WTC11 (cell line): ENCODE results near the gene C1S. TPM values are rescaled to one million over a fixed set of nuclear protein-coding genes. Genes with fewer than 3 reads are reported as not detected.

ENCODE experiments used
- ATAC-seq: fragments of 200-7000 bp; cut with Tn5 transposase; 2 replicates; pipeline ENCODE4 v1.10.0; 2021; ENCODE audit warnings: mild to moderate bottlenecking, moderate library complexity
- CTCF ChIA-PET: fragments of 300-600 bp; sonication (Branson Sonifier 250); formaldehyde crosslinking; loops from one replicate; lab custom pipeline; 2021; ENCODE audit warnings: antibody characterized with exemption; lab: Charles Lee
- POLR2A ChIA-PET: fragments of 350-600 bp; sonication (Branson Sonifier 250); formaldehyde crosslinking; loops from one replicate; lab custom pipeline; 2021; ENCODE audit warnings: antibody characterized with exemption; lab: Charles Lee
- DNase-seq: peaks from one replicate; pipeline ENCODE4 v3.0.0; 2021; ENCODE audit warnings: low spot score
- H3K27ac Mint-ChIP-seq: 2 replicates; pipeline ENCODE4 v1.8.0; 2021; ENCODE audit warnings: mixed read lengths
- H3K27me3 Mint-ChIP-seq: 2 replicates; pipeline ENCODE4 v1.8.0; 2021; ENCODE audit warnings: low read depth, mild to moderate bottlenecking, moderate library complexity, mixed read lengths
- H3K36me3 Mint-ChIP-seq: 2 replicates; pipeline ENCODE4 v1.8.0; 2021; ENCODE audit warnings: mixed read lengths
- H3K4me1 Mint-ChIP-seq: 2 replicates; pipeline ENCODE4 v1.8.0; 2022; ENCODE audit warnings: mixed read lengths
- H3K4me3 Mint-ChIP-seq: 2 replicates; pipeline ENCODE4 v1.8.0; 2021; ENCODE audit warnings: mild to moderate bottlenecking, moderate library complexity, mixed read lengths
- H3K9me3 Mint-ChIP-seq: 2 replicates; pipeline ENCODE4 v1.8.0; 2021; ENCODE audit warnings: mixed read lengths
- AFF4 ChIP-seq: sonication (generic); formaldehyde crosslinking; IDR thresholded peaks from 2 replicates; pipeline ENCODE4 v1.8.1; 2023; ENCODE audit warnings: mild to moderate bottlenecking, missing genetic modification reagents, borderline replicate concordance
- ATF2 ChIP-seq: sonication (generic); formaldehyde crosslinking; IDR thresholded peaks from 2 replicates; pipeline ENCODE4 v1.8.1; 2022; ENCODE audit warnings: low read depth, missing genetic modification reagents, borderline replicate concordance
- CBFB ChIP-seq: sonication (generic); formaldehyde crosslinking; IDR thresholded peaks from 2 replicates; pipeline ENCODE4 v1.8.1; 2022; ENCODE audit warnings: mild to moderate bottlenecking, low read depth, missing genetic modification reagents
- ELF4 ChIP-seq: sonication (generic); formaldehyde crosslinking; IDR thresholded peaks from 2 replicates; pipeline ENCODE4 v1.8.1; 2022; ENCODE audit warnings: low read depth, mild to moderate bottlenecking, moderate library complexity, missing genetic modification reagents
- ERG ChIP-seq: fragments of 250-450 bp; sonication (Bioruptor Pico); IDR thresholded peaks from 2 replicates; pipeline ENCODE4 v1.8.0; 2021; ENCODE audit warnings: mild to moderate bottlenecking
- GABPB1 ChIP-seq: sonication (generic); formaldehyde crosslinking; IDR thresholded peaks from 2 replicates; pipeline ENCODE4 v1.8.1; 2023; ENCODE audit warnings: mild to moderate bottlenecking, missing genetic modification reagents
- GRHL2 ChIP-seq: fragments of 250-450 bp; sonication (Bioruptor Pico); IDR thresholded peaks from 2 replicates; pipeline ENCODE4 v1.8.0; 2022; ENCODE audit warnings: mild to moderate bottlenecking, moderate library complexity; ENCODE audit not compliant: insufficient replicate concordance, severe bottlenecking
- HMGA2 ChIP-seq: fragments of 250-450 bp; sonication (Bioruptor Pico); IDR thresholded peaks from 2 replicates; pipeline ENCODE4 v1.4.0; 2021; ENCODE audit warnings: mild to moderate bottlenecking, moderate library complexity
- KAT7 ChIP-seq: sonication (generic); formaldehyde crosslinking; IDR thresholded peaks from 2 replicates; pipeline ENCODE4 v1.8.1; 2023; ENCODE audit warnings: missing genetic modification reagents, mild to moderate bottlenecking, borderline replicate concordance
- MYBL2 ChIP-seq: sonication (generic); formaldehyde crosslinking; IDR thresholded peaks from 2 replicates; pipeline ENCODE4 v1.8.1; 2023; ENCODE audit warnings: mild to moderate bottlenecking, moderate library complexity, missing genetic modification reagents
- NFATC4 ChIP-seq: fragments of 250-450 bp; sonication (Bioruptor Pico); IDR thresholded peaks from 2 replicates; pipeline ENCODE4 v1.9.0; 2021; ENCODE audit warnings: mild to moderate bottlenecking
- NR2C2 ChIP-seq: sonication (generic); formaldehyde crosslinking; IDR thresholded peaks from 2 replicates; pipeline ENCODE4 v1.8.0; 2022; ENCODE audit warnings: mild to moderate bottlenecking, missing genetic modification reagents
- OVOL2 ChIP-seq: fragments of 250-450 bp; sonication (Bioruptor Pico); IDR thresholded peaks from 2 replicates; pipeline ENCODE4 v1.9.0; 2021; ENCODE audit warnings: mild to moderate bottlenecking, borderline replicate concordance
- USF2 ChIP-seq: sonication (generic); formaldehyde crosslinking; IDR thresholded peaks from 2 replicates; pipeline ENCODE4 v1.8.1; 2023; ENCODE audit warnings: mild to moderate bottlenecking, missing genetic modification reagents, moderate library complexity
- ZNF232 ChIP-seq: sonication (generic); formaldehyde crosslinking; IDR thresholded peaks from 2 replicates; pipeline ENCODE4 v1.8.0; 2022; ENCODE audit warnings: mild to moderate bottlenecking, missing genetic modification reagents
- ZNF671 ChIP-seq: fragments of 250-450 bp; sonication (Bioruptor Pico); IDR thresholded peaks from 2 replicates; pipeline ENCODE4 v1.8.0; 2021; ENCODE audit warnings: mild to moderate bottlenecking
- total RNA-seq: library from RNA; stranded (reverse); gene quantifications from 3 replicates; pipeline ENCODE4 v1.2.3, GENCODE V29; 2021
- TF ChIP-seq, protein P1 (sequence below): sonication (generic); formaldehyde crosslinking; IDR thresholded peaks from 2 replicates; pipeline ENCODE4 v1.8.0; 2023; ENCODE audit warnings: missing genetic modification reagents, mild to moderate bottlenecking, borderline replicate concordance
- TF ChIP-seq, protein P2 (sequence below): sonication (generic); formaldehyde crosslinking; IDR thresholded peaks from 2 replicates; pipeline ENCODE4 v1.8.0; 2022; ENCODE audit warnings: mild to moderate bottlenecking, missing genetic modification reagents

Gene C1S
- total RNA-seq, 1 experiment from 2014 or later: 7.6 TPM

DNA sequence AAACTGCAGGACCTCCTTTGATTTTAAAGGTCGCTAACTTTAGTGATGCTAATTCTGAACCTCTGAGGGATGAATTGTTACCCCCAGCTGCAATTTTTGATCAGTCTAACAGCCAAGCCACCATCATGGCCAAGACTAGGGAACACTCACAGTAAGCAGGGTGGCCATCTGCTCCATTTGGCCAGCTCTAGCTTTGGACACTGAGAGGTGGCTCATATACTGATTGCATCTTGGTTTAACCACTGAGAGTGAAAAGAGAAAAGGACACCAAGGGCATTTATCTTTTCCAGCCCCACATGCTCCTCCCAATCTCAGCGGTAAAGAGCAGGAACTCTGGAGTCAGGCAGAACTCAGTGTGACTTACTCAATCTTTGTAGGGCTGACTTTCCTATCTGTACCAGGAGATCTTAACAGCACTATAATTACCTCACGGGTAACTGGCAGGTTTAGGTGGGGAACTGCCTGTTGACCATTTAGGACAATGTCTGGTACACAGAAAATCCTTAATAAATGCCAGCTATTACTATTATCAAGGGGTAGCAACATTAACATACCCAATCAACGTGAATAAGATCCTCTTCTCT is 48.4 kb upstream of the C1S start (continued):
- TF ChIP-seq, protein P1, sequence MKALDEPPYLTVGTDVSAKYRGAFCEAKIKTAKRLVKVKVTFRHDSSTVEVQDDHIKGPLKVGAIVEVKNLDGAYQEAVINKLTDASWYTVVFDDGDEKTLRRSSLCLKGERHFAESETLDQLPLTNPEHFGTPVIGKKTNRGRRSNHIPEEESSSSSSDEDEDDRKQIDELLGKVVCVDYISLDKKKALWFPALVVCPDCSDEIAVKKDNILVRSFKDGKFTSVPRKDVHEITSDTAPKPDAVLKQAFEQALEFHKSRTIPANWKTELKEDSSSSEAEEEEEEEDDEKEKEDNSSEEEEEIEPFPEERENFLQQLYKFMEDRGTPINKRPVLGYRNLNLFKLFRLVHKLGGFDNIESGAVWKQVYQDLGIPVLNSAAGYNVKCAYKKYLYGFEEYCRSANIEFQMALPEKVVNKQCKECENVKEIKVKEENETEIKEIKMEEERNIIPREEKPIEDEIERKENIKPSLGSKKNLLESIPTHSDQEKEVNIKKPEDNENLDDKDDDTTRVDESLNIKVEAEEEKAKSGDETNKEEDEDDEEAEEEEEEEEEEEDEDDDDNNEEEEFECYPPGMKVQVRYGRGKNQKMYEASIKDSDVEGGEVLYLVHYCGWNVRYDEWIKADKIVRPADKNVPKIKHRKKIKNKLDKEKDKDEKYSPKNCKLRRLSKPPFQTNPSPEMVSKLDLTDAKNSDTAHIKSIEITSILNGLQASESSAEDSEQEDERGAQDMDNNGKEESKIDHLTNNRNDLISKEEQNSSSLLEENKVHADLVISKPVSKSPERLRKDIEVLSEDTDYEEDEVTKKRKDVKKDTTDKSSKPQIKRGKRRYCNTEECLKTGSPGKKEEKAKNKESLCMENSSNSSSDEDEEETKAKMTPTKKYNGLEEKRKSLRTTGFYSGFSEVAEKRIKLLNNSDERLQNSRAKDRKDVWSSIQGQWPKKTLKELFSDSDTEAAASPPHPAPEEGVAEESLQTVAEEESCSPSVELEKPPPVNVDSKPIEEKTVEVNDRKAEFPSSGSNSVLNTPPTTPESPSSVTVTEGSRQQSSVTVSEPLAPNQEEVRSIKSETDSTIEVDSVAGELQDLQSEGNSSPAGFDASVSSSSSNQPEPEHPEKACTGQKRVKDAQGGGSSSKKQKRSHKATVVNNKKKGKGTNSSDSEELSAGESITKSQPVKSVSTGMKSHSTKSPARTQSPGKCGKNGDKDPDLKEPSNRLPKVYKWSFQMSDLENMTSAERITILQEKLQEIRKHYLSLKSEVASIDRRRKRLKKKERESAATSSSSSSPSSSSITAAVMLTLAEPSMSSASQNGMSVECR (CRISPR knock-in tag): no peak
- TF ChIP-seq CBFB (CRISPR knock-in tag) (no peak), ELF4 (CRISPR knock-in tag) (no peak), AFF4 (CRISPR knock-in tag) (no peak)
- TF ChIP-seq, all 79 proteins: peak for 0

DNA sequence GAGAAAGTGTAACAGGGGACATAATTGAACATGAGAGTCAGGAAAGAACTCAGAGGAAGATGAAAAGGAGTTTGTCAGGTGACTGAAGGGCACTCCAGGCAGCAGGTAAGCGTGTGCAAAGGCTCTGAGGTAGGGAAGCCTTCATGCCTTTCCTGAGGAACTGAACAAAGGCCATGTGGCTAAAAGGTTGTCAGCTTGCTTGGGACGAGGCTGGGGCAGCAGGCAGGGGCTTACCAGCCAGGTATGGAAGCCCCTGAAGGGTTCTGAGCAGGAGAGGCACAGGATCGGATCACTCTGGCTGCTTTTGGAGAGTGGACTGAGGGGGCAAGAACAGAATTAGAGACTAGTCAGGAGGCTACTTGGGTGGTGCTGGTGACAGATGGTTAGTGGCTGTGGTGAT is 47.4 kb upstream of the C1S start:
- DNase-seq (no peak), ATAC-seq (no peak)
- H3K4me1 Mint-ChIP-seq: peaks cover 23% of the 10 kb centered on the region
- POLR2A ChIA-PET: no interaction called here
- H3K27me3 Mint-ChIP-seq: no peaks in the 10 kb centered on the region
- no peak overlapping the region for H3K27ac Mint-ChIP-seq
- peaks cover 9% of the 10 kb centered on the region; the same call in 1 of the 2 replicates for H3K36me3 Mint-ChIP-seq
- no peaks in the 10 kb centered on the region for H3K9me3 Mint-ChIP-seq
- CTCF ChIA-PET: no interaction called here
- no peak overlapping the region for H3K4me3 Mint-ChIP-seq
- TF ChIP-seq NR2C2 (CRISPR knock-in tag) (no peak), HMGA2 (CRISPR knock-in tag) (no peak), USF2 (CRISPR knock-in tag) (no peak), MYBL2 (no peak), ELF4 (CRISPR knock-in tag) (no peak), ZNF232 (CRISPR knock-in tag) (no peak), KAT7 (CRISPR knock-in tag) (no peak), GABPB1 (CRISPR knock-in tag) (no peak), ZNF671 (no peak), NFATC4 (no peak), GRHL2 (CRISPR knock-in tag) (no peak), ERG (no peak), ATF2 (CRISPR knock-in tag) (no peak), OVOL2 (CRISPR knock-in tag) (no peak)
- TF ChIP-seq, protein P2, sequence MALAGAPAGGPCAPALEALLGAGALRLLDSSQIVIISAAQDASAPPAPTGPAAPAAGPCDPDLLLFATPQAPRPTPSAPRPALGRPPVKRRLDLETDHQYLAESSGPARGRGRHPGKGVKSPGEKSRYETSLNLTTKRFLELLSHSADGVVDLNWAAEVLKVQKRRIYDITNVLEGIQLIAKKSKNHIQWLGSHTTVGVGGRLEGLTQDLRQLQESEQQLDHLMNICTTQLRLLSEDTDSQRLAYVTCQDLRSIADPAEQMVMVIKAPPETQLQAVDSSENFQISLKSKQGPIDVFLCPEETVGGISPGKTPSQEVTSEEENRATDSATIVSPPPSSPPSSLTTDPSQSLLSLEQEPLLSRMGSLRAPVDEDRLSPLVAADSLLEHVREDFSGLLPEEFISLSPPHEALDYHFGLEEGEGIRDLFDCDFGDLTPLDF (CRISPR knock-in tag): no peak
- TF ChIP-seq, protein P1 (CRISPR knock-in tag): no peak
